Adrenal gland (tissue), 5 donors: ENCODE data around the gene ZBTB5.

Experiments
- CTCF ChIP-seq, 6 experiments: fragments of 450-650 bp in 4 of 6; fragments of 200-600 bp in 2 of 6; sonication (generic) in 1 of 6; IDR thresholded peaks; 1 replicate in 5 of 6; 2 replicates in 1 of 6; pipeline versions ENCODE4 v1.5.1 to v1.8.0; 2016 to 2021; ENCODE audit warnings: antibody characterized with exemption in 6 of 6, mild to moderate bottlenecking in 2 of 6, moderate library complexity in 1 of 6
- POLR2A ChIP-seq, 2 donors: fragments of 450-650 bp; IDR thresholded peaks; one replicate each; pipeline ENCODE4 v1.6.1; 2017; ENCODE audit warnings: antibody characterized with exemption in 2 of 2, mild to moderate bottlenecking in 2 of 2, moderate library complexity in 1 of 2
- donor health status: DM: no; HTN: no; CAD: no.

GRCh38 chr9:37485389-37486255, 20.4 kb upstream of the ZBTB5 start, which contains the start of gene POLR1E:
- no peak for TF ChIP-seq CTCF (IDR thresholded peaks at IDR 0.05)
- peak; percentile 45 to 82 for TF ChIP-seq POLR2A (IDR thresholded peaks at IDR 0.05)
